ENCODE measurements around the gene PPAN.

Gene PPAN, protein sequence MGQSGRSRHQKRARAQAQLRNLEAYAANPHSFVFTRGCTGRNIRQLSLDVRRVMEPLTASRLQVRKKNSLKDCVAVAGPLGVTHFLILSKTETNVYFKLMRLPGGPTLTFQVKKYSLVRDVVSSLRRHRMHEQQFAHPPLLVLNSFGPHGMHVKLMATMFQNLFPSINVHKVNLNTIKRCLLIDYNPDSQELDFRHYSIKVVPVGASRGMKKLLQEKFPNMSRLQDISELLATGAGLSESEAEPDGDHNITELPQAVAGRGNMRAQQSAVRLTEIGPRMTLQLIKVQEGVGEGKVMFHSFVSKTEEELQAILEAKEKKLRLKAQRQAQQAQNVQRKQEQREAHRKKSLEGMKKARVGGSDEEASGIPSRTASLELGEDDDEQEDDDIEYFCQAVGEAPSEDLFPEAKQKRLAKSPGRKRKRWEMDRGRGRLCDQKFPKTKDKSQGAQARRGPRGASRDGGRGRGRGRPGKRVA

DNA sequence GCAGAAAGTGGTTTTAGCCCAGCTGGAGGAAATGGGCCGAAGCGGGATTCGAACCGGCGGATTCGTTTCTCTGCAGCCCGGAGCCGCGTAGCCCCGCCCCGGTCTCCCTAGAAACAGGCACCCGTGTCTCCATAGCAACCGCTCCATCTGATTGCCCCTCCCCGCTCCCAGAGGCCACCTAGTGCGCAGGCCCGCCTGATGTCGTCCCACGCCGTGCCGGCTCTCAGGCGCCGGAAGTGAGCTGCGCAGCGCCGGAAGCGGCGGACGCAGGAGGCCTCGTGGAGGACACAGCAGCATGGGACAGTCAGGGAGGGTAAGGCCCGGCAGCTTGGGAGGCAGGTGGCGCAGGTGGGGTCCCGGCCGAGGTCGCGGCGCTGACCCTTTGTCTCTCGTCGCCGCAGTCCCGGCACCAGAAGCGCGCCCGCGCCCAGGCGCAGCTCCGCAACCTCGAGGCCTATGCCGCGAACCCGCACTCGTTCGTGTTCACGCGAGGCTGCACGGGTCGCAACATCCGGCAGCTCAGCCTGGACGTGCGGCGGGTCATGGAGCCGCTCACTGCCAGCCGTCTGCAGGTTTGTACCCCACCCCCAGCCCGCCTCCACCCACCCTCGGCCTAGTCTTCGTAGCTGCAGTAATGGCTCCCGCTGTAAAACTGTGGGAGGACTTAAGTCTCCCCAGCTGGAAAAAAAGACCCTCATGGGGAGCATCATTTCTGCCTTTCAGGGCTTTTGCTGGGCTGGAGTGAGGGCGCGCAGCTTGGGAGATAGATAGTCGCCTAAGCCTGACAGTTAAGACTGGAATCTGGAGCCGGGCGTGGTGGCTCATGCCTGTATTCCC lies at the start of gene PPAN:
TSS of gene PPAN (plus strand) at position 263 of the 837 bp plus-strand sequence. CDS start at position 296, 33 bp downstream.
- Histone ChIP-seq H3K36me3 (ENCODE audit: control insufficient read depth in 1 of 2, insufficient read depth in 2 of 2, low read length in 2 of 2) (peaks cover 20 to 41% of the 10 kb centered on the region in 2 donors), H3K27me3 (ENCODE audit: low read depth, low read length) (no peaks in the 10 kb centered on the region), H3K27ac (ENCODE audit: low read length) (peak within 1 kb of the TSS; percentile 53), H3K4me3 (ENCODE audit: low read depth in 1 of 2, low read length in 2 of 2) (peak within 1 kb of the TSS; percentile 65 to 77), H3K9me3 (ENCODE audit: control insufficient read depth in 1 of 2, low read length in 2 of 2) (no peaks in the 10 kb centered on the region), H3K4me1 (ENCODE audit: control insufficient read depth in 1 of 2, insufficient read depth in 2 of 2, low read length in 2 of 2) (peaks cover 4 to 15% of the 10 kb centered on the region in 2 donors)

- H3K4me3 ChIP-seq (ENCODE audit: low read depth in 1 of 2, low read length in 2 of 2), result no peak overlapping the region
- no peaks in the 10 kb centered on the region for H3K36me3 ChIP-seq (ENCODE audit: control insufficient read depth in 1 of 2, insufficient read depth in 2 of 2, low read length in 2 of 2)
- no peak overlapping the region for H3K27ac ChIP-seq (ENCODE audit: low read length)
- H3K27me3 ChIP-seq (ENCODE audit: low read depth, low read length), result peaks cover 5% of the 10 kb centered on the region
- no peaks in the 10 kb centered on the region for H3K4me1 ChIP-seq (ENCODE audit: control insufficient read depth in 1 of 2, insufficient read depth in 2 of 2, low read length in 2 of 2)
- no peaks in the 10 kb centered on the region for H3K9me3 ChIP-seq (ENCODE audit: control insufficient read depth in 1 of 2, low read length in 2 of 2)
Measured at GRCh38 chr19:10061717-10062310, 44.3 kb upstream of the PPAN start.

DNA sequence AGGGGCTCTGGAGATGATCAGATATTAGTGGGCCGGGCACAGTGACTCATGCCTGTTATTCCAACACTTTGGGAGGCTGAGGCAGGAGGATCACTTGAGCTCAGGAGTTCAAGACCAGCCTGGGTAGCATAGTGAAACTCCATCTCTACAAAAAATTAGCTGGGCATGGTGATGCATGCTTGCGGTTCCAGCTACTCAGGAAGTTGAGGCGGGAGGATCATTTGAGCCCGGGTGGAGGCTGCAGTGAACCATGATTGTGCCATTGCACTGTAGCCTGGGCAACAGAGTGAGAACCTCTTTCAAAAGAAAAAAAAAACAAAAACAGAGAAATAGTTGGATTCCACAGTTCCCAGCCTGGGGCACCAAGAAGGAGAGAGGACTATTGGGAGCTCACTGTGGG lies 38.0 kb upstream of the PPAN start:
- Histone ChIP-seq H3K36me3 (ENCODE audit: control insufficient read depth in 1 of 2, insufficient read depth in 2 of 2, low read length in 2 of 2) (no peaks in the 10 kb centered on the region), H3K27me3 (ENCODE audit: low read depth, low read length) (no peaks in the 10 kb centered on the region)

GRCh38 chr19:10069046-10069445 lies 37.1 kb upstream of the PPAN start:
- H3K27ac ChIP-seq (ENCODE audit: low read length), result no peak overlapping the region
- no peaks in the 10 kb centered on the region for H3K36me3 ChIP-seq (ENCODE audit: control insufficient read depth in 1 of 2, insufficient read depth in 2 of 2, low read length in 2 of 2)
- H3K4me1 ChIP-seq (ENCODE audit: control insufficient read depth in 1 of 2, insufficient read depth in 2 of 2, low read length in 2 of 2), result no peaks in the 10 kb centered on the region
- H3K27me3 ChIP-seq (ENCODE audit: low read depth, low read length), result no peaks in the 10 kb centered on the region
- peaks cover 2 to 3% of the 10 kb centered on the region in 2 donors for H3K9me3 ChIP-seq (ENCODE audit: control insufficient read depth in 1 of 2, low read length in 2 of 2)
- no peak overlapping the region for H3K4me3 ChIP-seq (ENCODE audit: low read depth in 1 of 2, low read length in 2 of 2)

More for the DNA sequence above, 38.0 kb upstream of the PPAN start:
- no peaks in the 10 kb centered on the region for H3K9me3 ChIP-seq (ENCODE audit: control insufficient read depth in 1 of 2, low read length in 2 of 2)
- H3K4me1 ChIP-seq (ENCODE audit: control insufficient read depth in 1 of 2, insufficient read depth in 2 of 2, low read length in 2 of 2), result no peaks in the 10 kb centered on the region
- H3K27ac ChIP-seq (ENCODE audit: low read length), result no peak overlapping the region
- no peak overlapping the region for H3K4me3 ChIP-seq (ENCODE audit: low read depth in 1 of 2, low read length in 2 of 2)

GRCh38 chr19:10070730-10071446 lies 35.3 kb upstream of the PPAN start:
- H3K9me3 ChIP-seq (ENCODE audit: control insufficient read depth in 1 of 2, low read length in 2 of 2), result peaks cover 5% of the 10 kb centered on the region in 2 donors
- H3K36me3 ChIP-seq (ENCODE audit: control insufficient read depth in 1 of 2, insufficient read depth in 2 of 2, low read length in 2 of 2), result no peaks in the 10 kb centered on the region
- no peak overlapping the region for H3K4me3 ChIP-seq (ENCODE audit: low read depth in 1 of 2, low read length in 2 of 2)
- no peaks in the 10 kb centered on the region for H3K4me1 ChIP-seq (ENCODE audit: control insufficient read depth in 1 of 2, insufficient read depth in 2 of 2, low read length in 2 of 2)
- H3K27ac ChIP-seq (ENCODE audit: low read length), result no peak overlapping the region
- no peaks in the 10 kb centered on the region for H3K27me3 ChIP-seq (ENCODE audit: low read depth, low read length)

- Histone ChIP-seq H3K4me1 (ENCODE audit: control insufficient read depth in 1 of 2, insufficient read depth in 2 of 2, low read length in 2 of 2) (no peaks in the 10 kb centered on the region), H3K27ac (ENCODE audit: low read length) (no peak overlapping the region), H3K9me3 (ENCODE audit: control insufficient read depth in 1 of 2, low read length in 2 of 2) (peaks cover 5% of the 10 kb centered on the region in 2 donors), H3K36me3 (ENCODE audit: control insufficient read depth in 1 of 2, insufficient read depth in 2 of 2, low read length in 2 of 2) (no peaks in the 10 kb centered on the region), H3K27me3 (ENCODE audit: low read depth, low read length) (no peaks in the 10 kb centered on the region), H3K4me3 (ENCODE audit: low read depth in 1 of 2, low read length in 2 of 2) (no peak overlapping the region)
Measured at GRCh38 chr19:10074153-10074552, 32.0 kb upstream of the PPAN start.

DNA sequence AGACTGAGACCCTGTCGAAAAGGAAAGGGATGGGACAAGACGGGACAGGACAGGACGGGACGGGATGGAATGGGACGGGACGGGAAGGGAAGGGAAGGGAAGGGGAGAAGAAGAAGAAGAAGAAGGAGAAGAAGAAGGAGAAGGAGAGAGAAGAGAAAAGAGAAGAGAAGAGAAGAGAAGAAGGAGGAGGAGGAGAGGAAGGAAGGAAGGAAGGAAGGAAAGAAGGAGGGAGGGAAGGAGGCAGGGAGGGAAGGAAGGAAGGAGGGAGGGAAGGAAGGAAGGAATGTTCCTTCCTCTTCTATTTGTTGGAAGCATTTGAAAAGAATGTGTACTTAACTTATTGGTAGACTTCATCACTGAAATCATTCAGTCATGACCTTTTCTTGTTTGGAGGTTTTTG lies 29.6 kb upstream of the PPAN start:
- H3K27me3 ChIP-seq (ENCODE audit: low read depth, low read length), result no peaks in the 10 kb centered on the region
- no peaks in the 10 kb centered on the region for H3K4me1 ChIP-seq (ENCODE audit: control insufficient read depth in 1 of 2, insufficient read depth in 2 of 2, low read length in 2 of 2)
- H3K9me3 ChIP-seq (ENCODE audit: control insufficient read depth in 1 of 2, low read length in 2 of 2), result peaks cover 5% of the 10 kb centered on the region in 2 donors
- no peak overlapping the region for H3K27ac ChIP-seq (ENCODE audit: low read length)
- no peak overlapping the region for H3K4me3 ChIP-seq (ENCODE audit: low read depth in 1 of 2, low read length in 2 of 2)
- no peaks in the 10 kb centered on the region for H3K36me3 ChIP-seq (ENCODE audit: control insufficient read depth in 1 of 2, insufficient read depth in 2 of 2, low read length in 2 of 2)

GRCh38 chr19:10078329-10078728 lies 27.8 kb upstream of the PPAN start:
- no peaks in the 10 kb centered on the region for H3K4me1 ChIP-seq (ENCODE audit: control insufficient read depth in 1 of 2, insufficient read depth in 2 of 2, low read length in 2 of 2)
- H3K36me3 ChIP-seq (ENCODE audit: control insufficient read depth in 1 of 2, insufficient read depth in 2 of 2, low read length in 2 of 2), result no peaks in the 10 kb centered on the region
- H3K9me3 ChIP-seq (ENCODE audit: control insufficient read depth in 1 of 2, low read length in 2 of 2), result peaks cover 5% of the 10 kb centered on the region in 2 donors
- no peaks in the 10 kb centered on the region for H3K27me3 ChIP-seq (ENCODE audit: low read depth, low read length)
- H3K4me3 ChIP-seq (ENCODE audit: low read depth in 1 of 2, low read length in 2 of 2), result no peak overlapping the region
- H3K27ac ChIP-seq (ENCODE audit: low read length), result no peak overlapping the region

DNA sequence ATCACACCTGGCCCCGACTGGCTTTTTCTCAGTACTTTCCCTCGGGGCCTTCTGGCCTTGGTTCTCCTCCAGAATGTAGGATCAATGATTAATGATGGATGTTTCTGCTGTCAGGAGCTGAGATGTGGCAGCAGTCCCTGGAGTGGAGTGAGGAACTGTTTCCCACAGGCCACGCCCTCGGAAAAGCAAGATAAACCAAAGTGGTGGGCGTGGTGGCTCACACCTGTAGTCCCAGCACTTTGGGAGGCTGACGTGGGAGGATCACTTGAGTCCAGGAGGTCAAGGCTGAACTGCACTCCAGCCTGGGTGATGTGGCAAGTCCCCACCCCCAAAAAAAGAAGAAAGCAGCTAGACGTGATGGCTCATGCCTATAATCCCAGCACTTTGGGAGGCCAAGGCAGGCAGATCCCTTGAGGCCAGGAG lies 27.1 kb upstream of the PPAN start:
- Histone ChIP-seq H3K27ac (ENCODE audit: low read length) (no peak overlapping the region), H3K27me3 (ENCODE audit: low read depth, low read length) (no peaks in the 10 kb centered on the region), H3K4me3 (ENCODE audit: low read depth in 1 of 2, low read length in 2 of 2) (no peak overlapping the region), H3K9me3 (ENCODE audit: control insufficient read depth in 1 of 2, low read length in 2 of 2) (peaks cover 3% of the 10 kb centered on the region in 2 donors), H3K4me1 (ENCODE audit: control insufficient read depth in 1 of 2, insufficient read depth in 2 of 2, low read length in 2 of 2) (no peaks in the 10 kb centered on the region), H3K36me3 (ENCODE audit: control insufficient read depth in 1 of 2, insufficient read depth in 2 of 2, low read length in 2 of 2) (no peaks in the 10 kb centered on the region)

- no peak overlapping the region for H3K4me3 ChIP-seq (ENCODE audit: low read depth in 1 of 2, low read length in 2 of 2)
- H3K27me3 ChIP-seq (ENCODE audit: low read depth, low read length), result no peaks in the 10 kb centered on the region
- H3K9me3 ChIP-seq (ENCODE audit: control insufficient read depth in 1 of 2, low read length in 2 of 2), result no peaks in the 10 kb centered on the region
- H3K4me1 ChIP-seq (ENCODE audit: control insufficient read depth in 1 of 2, insufficient read depth in 2 of 2, low read length in 2 of 2), result no peaks in the 10 kb centered on the region
- H3K27ac ChIP-seq (ENCODE audit: low read length), result no peak overlapping the region
- H3K36me3 ChIP-seq (ENCODE audit: control insufficient read depth in 1 of 2, insufficient read depth in 2 of 2, low read length in 2 of 2), result peaks cover 0 to under 1% of the 10 kb centered on the region in 2 donors
Measured at GRCh38 chr19:10083911-10084310, 22.3 kb upstream of the PPAN start.

Data from muscle layer of duodenum (tissue), 2 donors.